Omental fat pad (tissue), 4 donors: ENCODE data around the gene LRSAM1. TPM values are rescaled to one million over a fixed set of nuclear protein-coding genes. Genes with fewer than 3 reads are reported as not detected.
A peak's percentile ranks its signal among the peaks of the same experiment; 100 is the strongest.

ENCODE experiments used
- ATAC-seq: fragments of 150-250 bp; one replicate; pipeline ENCODE4 v1.9.1; 2016; ENCODE audit warnings: mild to moderate bottlenecking, moderate library complexity; ENCODE audit not compliant: low FRiP score
- DNase-seq: peaks from one replicate; pipeline ENCODE4 v3.0.0-alpha.2; 2019; ENCODE audit warnings: low spot score
- total RNA-seq, 4 donors: library from RNA; depleted of rRNA; stranded (reverse); fragments of >200 nt; gene quantifications; one replicate each; pipeline ENCODE4 v1.1.0, GENCODE V29; 2016
- TF ChIP-seq, protein P1 (sequence below), 3 donors: fragments of 450-650 bp; IDR thresholded peaks; one replicate each; pipeline ENCODE4 v1.5.1; 2016 to 2017; ENCODE audit warnings: antibody characterized with exemption in 3 of 3, mild to moderate bottlenecking in 3 of 3, moderate library complexity in 2 of 3

The LRSAM1 gene
- total RNA-seq, 4 donors from 2014 or later = 8.3 to 14.6 (median 10.8) TPM

DNA sequence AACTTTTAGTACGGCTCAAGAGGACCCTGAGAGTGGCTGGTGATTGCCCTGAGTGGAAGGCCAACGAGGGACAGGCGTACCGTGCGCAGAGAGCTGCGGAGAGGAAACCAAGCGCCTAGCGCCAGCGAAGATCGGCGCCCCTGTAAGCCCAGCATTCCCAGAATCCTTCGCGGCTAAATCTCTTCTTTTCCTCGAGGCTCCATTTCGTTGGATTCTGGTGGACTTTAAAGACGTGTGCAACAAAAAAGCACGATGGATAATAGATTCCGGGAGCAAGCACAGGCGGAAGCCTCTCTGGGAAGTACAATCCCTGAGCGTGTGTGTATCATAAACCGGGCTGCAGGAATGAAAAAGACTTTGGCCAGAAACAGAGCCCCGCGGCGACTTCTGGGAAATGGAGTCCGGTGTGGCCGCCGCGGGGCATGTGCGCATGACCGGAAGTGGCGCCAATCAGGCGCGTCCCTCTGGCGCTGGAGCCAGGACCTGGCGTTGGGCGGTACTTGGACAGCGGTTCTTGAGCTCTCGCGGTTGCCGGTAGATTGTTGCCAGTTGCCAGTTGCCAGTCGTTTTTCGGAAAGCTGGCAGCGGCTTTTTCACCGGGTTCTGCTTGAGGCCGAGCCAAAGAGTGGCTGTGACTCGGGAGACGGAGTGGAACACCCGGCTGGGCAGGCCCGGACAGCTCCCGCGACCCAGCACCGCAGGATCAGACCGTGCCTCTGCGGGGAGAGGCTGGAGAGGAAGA, 27.2 kb upstream of the LRSAM1 start, which contains the start of gene ZNF79:
Gene ZNF79 (plus strand): TSS at position 449 of the 742 bp plus-strand sequence. CDS start 406 bp downstream, outside the sequence.
- ATAC-seq (peak; percentile 96), DNase-seq (peak; percentile 80)
- TF ChIP-seq, protein P1, sequence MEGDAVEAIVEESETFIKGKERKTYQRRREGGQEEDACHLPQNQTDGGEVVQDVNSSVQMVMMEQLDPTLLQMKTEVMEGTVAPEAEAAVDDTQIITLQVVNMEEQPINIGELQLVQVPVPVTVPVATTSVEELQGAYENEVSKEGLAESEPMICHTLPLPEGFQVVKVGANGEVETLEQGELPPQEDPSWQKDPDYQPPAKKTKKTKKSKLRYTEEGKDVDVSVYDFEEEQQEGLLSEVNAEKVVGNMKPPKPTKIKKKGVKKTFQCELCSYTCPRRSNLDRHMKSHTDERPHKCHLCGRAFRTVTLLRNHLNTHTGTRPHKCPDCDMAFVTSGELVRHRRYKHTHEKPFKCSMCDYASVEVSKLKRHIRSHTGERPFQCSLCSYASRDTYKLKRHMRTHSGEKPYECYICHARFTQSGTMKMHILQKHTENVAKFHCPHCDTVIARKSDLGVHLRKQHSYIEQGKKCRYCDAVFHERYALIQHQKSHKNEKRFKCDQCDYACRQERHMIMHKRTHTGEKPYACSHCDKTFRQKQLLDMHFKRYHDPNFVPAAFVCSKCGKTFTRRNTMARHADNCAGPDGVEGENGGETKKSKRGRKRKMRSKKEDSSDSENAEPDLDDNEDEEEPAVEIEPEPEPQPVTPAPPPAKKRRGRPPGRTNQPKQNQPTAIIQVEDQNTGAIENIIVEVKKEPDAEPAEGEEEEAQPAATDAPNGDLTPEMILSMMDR (IDR thresholded peaks at IDR 0.05) = no peak

- ATAC-seq (no peak), DNase-seq (no peak)
- TF ChIP-seq, protein P1 (IDR thresholded peaks at IDR 0.05) = no peak
Observed at GRCh38 chr9:127424676-127424999, 26.7 kb upstream of the LRSAM1 start.

DNA sequence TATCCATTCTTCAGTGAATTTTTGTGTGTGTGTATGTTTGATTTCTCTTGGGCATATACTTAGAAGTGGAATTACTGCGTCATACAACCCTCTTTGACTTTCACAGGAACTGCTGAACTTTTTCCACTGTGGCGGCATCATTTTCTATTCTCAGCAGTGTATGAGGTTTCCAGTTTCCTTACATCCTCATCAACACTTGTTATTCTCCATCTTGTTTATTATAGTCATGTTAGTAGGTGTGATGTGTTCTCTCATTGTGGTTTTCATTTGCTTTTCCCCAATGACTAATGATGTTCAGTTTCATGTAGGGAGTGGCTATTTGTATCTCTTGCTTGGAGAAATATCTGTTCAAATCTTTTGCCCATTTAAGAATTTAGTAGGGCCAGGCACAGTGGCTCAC, 24.6 kb upstream of the LRSAM1 start:
- no peak for ATAC-seq
- TF ChIP-seq, protein P1 (IDR thresholded peaks at IDR 0.05) = no peak

DNA sequence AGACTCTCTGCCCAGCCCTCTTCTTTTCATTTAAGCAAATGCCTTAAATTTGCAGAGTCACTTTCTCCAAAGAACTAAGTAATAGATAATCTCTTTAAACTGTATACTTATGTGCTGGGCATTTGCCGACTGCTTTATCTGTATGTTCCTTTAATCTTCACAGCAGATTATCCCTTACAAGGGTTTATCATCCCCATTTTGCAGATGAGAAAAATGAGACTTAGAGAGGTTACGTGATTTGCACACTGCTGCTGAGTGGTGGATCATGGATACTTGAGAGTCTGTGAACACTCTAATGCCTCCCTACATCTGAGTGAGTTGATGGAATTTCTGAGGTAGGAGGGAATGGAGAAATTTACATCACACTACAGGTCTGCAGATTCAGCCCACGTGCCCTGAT, 23.0 kb upstream of the LRSAM1 start:
- ATAC-seq = no peak
- TF ChIP-seq, protein P1 (IDR thresholded peaks at IDR 0.05) = no peak
- no peak for DNase-seq

More for the DNA sequence above, 24.6 kb upstream of the LRSAM1 start:
- no peak for DNase-seq

DNA sequence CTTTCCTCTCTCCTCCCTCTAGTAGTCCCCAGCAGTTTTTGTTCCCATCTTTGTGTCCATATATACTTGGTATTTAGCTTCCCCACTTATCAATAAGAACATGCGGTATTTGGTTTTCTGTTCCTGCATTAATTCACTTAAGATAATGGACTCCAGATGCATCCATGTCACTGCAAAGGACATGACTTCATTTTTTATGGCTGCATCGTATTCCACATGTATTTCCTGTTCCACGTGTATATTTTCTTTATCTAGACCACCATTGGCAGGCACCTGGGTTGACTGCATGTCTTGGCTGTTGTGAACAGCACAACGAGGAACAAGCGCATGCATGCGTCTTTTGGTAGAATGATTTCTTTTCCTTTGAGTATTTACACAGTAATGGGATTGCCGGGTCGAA, 20.9 kb upstream of the LRSAM1 start:
- ATAC-seq = no peak
- no peak for DNase-seq
- TF ChIP-seq, protein P1 (IDR thresholded peaks at IDR 0.05) = no peak

DNA sequence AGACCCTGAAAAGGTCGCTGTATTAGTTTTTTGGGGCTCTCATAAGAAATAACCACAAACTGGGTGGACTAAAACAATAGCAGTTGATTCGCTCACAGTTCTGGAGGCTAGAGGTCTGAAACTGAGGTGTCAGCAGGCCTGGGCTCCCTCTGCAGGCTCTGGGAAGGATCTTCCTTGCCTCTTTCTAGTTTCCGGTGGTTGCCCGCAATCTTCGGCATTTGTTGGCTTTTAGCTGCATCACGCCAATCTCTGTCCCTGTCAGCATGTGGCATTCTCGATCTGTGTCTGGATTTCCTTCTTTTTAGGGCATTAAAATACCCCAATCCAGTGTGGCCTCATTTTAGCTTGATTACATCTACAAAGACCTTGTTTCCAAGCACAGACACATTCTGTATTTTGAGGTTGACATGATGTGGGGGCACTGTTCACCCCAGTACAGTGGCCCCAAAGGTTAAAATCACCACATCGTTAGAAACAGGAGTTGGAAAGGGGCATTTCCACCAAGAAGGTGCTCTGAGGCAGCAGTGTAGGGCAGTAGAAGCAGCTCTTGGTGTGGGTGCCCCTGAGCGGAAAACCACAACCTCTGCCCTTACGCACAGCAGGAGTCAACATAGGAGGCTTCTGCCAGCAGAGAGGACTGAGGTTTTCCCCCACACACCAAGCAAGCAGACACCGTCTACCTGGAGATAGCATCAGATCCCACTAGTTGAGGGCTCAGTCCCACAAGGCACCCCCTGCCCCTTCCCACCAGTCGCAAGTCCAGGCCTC, 13.6 kb upstream of the LRSAM1 start:
- ATAC-seq (no peak), DNase-seq (no peak)
- TF ChIP-seq, protein P1 (IDR thresholded peaks at IDR 0.05) = no peak
